ENCODE measurements around the gene MVB12B.

The MVB12B gene

DNA sequence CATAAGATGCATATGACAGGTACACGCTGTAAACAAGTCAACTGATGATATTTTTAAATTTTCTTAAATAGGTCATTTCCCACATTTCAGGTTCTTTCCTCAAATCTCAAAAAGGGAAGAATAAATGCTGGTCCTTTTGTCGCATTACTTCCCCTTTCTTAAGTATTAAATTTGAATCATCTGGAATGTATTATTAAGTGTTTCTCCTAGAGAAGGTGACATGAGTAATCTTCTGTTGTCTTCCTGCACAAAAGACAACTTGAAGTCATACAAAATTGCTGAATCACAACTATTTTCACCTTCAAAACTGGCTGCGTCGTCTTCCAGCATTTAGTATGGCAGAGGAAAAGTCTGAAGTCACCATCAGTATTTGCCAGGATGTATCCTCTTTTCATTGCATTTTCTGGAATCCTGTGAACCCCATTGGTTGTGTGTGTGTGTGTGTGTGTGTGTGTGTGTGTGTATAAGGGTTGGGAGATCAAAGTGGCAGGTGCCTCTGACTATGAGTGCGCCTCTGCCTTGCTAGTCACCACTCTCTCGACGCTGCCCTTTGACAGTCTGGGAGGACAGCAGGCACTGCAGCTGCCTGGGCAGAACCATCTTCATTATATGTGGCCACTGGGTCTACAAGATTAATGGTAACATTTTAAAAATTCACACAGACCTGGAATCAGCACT, 86.9 kb downstream of the MVB12B start:
- DNase-seq (ENCODE audit: extremely low read depth, low read depth), result no peak
- TF ChIP-seq, protein P1, sequence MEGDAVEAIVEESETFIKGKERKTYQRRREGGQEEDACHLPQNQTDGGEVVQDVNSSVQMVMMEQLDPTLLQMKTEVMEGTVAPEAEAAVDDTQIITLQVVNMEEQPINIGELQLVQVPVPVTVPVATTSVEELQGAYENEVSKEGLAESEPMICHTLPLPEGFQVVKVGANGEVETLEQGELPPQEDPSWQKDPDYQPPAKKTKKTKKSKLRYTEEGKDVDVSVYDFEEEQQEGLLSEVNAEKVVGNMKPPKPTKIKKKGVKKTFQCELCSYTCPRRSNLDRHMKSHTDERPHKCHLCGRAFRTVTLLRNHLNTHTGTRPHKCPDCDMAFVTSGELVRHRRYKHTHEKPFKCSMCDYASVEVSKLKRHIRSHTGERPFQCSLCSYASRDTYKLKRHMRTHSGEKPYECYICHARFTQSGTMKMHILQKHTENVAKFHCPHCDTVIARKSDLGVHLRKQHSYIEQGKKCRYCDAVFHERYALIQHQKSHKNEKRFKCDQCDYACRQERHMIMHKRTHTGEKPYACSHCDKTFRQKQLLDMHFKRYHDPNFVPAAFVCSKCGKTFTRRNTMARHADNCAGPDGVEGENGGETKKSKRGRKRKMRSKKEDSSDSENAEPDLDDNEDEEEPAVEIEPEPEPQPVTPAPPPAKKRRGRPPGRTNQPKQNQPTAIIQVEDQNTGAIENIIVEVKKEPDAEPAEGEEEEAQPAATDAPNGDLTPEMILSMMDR (IDR thresholded peaks at IDR 0.05; ENCODE audit: low read depth, low read length, missing control alignments), result no peak
- H3K4me3 ChIP-seq (replicated peaks; ENCODE audit: low read depth, low read length), result no peak overlapping the region

- DNase-seq (ENCODE audit: extremely low read depth, low read depth), result no peak
- TF ChIP-seq, protein P1 (IDR thresholded peaks at IDR 0.05; ENCODE audit: low read depth, low read length, missing control alignments), result no peak
- H3K4me3 ChIP-seq (replicated peaks; ENCODE audit: low read depth, low read length), result no peak overlapping the region
These were observed 89.2 kb downstream of the MVB12B start for GRCh38 chr9:126415741-126416370.

DNA sequence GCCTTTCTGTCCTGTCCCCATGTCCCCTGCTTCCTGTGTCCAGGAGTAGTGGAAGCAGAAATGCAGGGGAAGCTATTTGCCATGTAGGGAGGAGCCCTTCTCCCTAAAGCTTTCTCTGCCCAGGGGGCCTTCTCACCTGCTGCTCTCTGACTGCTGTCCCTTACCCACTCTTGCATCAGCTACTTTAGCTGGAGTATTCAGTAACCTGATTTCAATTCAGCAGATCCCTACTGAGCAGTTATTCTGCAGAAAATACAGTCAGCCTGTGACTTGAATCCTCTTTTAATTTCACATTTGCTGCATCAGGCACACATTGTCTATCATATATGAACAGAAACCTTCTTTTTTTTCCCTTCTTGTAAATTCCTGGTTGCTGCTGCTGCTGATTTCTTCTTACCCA, 90.4 kb downstream of the MVB12B start:
- DNase-seq (ENCODE audit: extremely low read depth, low read depth), result no peak
- TF ChIP-seq, protein P1 (IDR thresholded peaks at IDR 0.05; ENCODE audit: low read depth, low read length, missing control alignments), result no peak
- H3K4me3 ChIP-seq (replicated peaks; ENCODE audit: low read depth, low read length), result no peak overlapping the region

DNA sequence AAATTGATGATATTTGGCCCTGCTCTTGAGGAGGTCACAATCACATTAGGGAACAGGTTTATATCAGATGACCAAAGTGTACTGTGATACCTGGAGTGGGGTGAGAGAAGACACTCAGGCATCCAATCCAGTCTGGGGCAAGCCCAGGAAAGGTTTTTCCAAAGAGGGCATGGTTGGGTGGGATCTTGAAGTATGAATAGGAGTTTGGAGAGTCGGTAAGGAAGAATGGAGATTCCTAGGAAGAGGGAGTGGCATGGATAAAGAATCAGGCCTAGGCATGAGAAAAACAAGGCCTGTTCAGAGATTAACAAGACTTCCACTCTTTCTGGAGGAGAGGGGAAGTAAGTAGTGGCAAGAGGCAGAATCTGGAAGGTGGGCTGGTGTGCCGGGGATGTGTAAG, 91.1 kb downstream of the MVB12B start:
- DNase-seq (ENCODE audit: extremely low read depth, low read depth), result no peak
- TF ChIP-seq, protein P1 (IDR thresholded peaks at IDR 0.05; ENCODE audit: low read depth, low read length, missing control alignments), result no peak
- no peak overlapping the region for H3K4me3 ChIP-seq (replicated peaks; ENCODE audit: low read depth, low read length)

- TF ChIP-seq, protein P1 (IDR thresholded peaks at IDR 0.05; ENCODE audit: low read depth, low read length, missing control alignments), result no peak
- H3K4me3 ChIP-seq (replicated peaks; ENCODE audit: low read depth, low read length), result no peak overlapping the region
- DNase-seq (ENCODE audit: extremely low read depth, low read depth), result no peak
These were observed 92.0 kb downstream of the MVB12B start for GRCh38 chr9:126418608-126419007.

GRCh38 chr9:126419475-126419874, 92.8 kb downstream of the MVB12B start:
- TF ChIP-seq, protein P1 (IDR thresholded peaks at IDR 0.05; ENCODE audit: low read depth, low read length, missing control alignments), result no peak
- no peak overlapping the region for H3K4me3 ChIP-seq (replicated peaks; ENCODE audit: low read depth, low read length)
- DNase-seq (ENCODE audit: extremely low read depth, low read depth), result no peak

Data from HFF-Myc (cell line).